A549 treated with CpdA at 1 μM for 4 hours (cell line): ENCODE results near the gene ALDH7A1. TPM values are rescaled to one million over a fixed set of nuclear protein-coding genes. Genes with fewer than 3 reads are reported as not detected.

Source experiments
- total RNA-seq: library from RNA; stranded (reverse); fragments of 200-300 nt; extraction: Qiagen RNA extraction; gene quantifications from 5 replicates; pipeline ENCODE4 v1.2.3, GENCODE V29; 2022; ENCODE audit warnings: low read depth

Gene ALDH7A1
- total RNA-seq, result 68.7 to 77.2 TPM (median 71.5 TPM) in 5 replicates

GRCh38 chr5:126594748-126595485 lies at the start of gene ALDH7A1:
Gene ALDH7A1, minus strand, starts transcription at chr5:126595219. Its CDS starts 21 bp downstream, at chr5:126595198.

DNA sequence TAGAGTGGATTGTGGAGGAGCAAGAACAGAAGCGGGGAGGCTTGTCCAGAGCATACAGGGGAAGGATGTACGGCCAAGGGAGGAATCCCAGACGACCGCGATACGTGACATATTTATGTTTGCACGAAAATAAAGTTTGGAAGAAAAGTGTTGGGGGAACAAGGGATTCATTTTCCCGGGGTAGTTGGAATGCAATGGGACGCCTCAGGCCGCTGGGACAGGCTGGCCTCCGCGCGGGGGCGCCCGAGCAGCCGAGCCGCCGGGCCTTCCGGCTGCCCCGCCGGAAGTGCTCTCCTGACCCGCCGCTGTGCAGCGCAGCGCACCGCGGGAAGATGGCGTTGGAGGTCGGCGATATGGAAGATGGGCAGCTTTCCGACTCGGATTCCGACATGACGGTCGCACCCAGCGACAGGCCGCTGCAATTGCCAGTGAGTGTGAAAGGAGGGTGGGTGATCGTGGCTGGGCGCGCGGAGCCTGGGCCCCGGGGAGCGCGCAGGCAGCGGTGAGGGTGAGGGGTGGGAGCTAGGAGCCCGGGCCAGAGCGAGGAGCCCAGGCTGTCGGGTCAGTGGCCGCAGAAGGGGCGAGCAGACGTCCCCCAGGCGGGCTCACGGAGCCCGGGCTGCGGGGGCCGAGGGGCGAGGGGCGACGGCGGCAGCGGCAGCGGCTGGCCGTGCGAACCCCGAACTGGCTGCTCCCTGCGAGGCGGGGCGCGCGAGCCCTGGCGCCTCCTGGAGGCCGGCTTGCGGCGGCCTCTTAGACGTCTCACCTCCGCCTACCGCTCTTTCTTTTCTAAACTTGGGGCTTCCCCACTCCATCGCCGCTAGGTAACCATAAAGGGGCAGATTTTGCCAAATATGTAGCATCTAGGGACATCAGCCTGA lies 5.9 kb upstream of the ALDH7A1 start, which contains the start of gene PHAX:
TSS of gene PHAX (plus strand) at position 317 of the 881 bp plus-strand sequence. CDS start at position 333, 16 bp downstream.

Other genes starting within 250 kb of the ALDH7A1 start
- gene GRAMD2B, start 171.8 kb downstream of the ALDH7A1 start, total RNA-seq, result 0.68 to 1.1 TPM (median 0.85 TPM) in 5 replicates
- 49.3 to 69.2 TPM (median 53.1 TPM) in 5 replicates for gene PHAX, start 5.7 kb upstream of the ALDH7A1 start, total RNA-seq
- gene LMNB1, start 181.9 kb upstream of the ALDH7A1 start, total RNA-seq, result 54.2 to 86.3 TPM (median 62.8 TPM) in 5 replicates